HG03439 (cell line): ENCODE measurements around the gene PFKM.
"Not testable (repeated sequence)": the region's sequence is repeated elsewhere in the genome, so short reads cannot be mapped to it uniquely, and the experiment has no call there.

Source experiments
- ATAC-seq: cut with Tn5 transposase; IDR thresholded peaks from one replicate; pipeline ENCODE4 v1.9.1; 2021; ENCODE audit warnings: mild to moderate bottlenecking, moderate library complexity; ENCODE audit not compliant: unreplicated experiment

PFKM gene

DNA sequence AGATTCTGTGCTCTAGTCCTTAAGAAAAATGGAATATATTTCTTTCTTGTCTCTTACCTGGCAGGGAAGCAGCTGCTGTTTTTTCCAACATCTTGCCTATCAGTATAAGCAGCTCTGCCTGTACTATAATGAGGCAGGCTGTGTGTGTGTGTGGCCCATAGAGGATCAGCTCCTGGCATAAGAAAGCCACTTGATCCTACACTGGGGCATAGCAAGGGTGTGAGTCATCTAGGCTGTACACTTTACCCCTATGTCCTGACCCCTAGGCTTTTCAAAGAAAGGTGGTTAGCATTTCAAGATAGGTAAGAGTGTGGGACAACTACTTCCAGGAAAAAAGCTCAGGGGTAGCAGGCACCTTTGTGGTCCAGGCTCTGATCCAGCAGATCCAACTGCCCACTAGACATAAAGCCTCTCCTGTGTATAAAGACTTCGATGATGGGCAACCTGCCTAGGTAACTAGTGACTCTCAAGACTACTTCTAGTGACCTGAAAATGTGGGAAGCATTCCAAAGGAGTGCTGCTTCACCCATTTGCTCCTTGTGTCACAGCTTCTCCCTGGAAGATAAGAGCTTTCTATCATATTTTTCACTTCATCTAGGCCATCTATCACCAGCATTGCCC is 8.4 kb upstream of the PFKM start:
- ATAC-seq, result no peak

DNA sequence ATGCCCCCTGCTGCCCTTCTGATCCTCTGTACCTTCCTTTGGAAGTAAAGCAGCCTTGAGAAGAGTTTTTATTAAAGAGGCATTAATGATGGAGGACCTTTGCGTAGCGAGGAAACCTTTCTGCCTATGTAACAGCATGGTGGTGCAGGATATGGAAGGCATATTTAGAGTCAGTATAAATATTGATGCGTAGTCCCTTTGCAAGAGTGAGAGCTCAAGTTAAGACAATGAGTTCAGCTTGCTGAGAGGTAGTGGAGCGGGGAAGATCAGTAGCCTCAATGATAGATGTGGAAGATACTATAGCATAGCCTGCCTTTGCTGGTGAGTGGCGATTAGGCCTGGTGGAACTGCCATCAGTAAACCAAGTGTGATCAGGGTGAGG is 7.9 kb upstream of the PFKM start:
- not testable (repeated sequence) for ATAC-seq

DNA sequence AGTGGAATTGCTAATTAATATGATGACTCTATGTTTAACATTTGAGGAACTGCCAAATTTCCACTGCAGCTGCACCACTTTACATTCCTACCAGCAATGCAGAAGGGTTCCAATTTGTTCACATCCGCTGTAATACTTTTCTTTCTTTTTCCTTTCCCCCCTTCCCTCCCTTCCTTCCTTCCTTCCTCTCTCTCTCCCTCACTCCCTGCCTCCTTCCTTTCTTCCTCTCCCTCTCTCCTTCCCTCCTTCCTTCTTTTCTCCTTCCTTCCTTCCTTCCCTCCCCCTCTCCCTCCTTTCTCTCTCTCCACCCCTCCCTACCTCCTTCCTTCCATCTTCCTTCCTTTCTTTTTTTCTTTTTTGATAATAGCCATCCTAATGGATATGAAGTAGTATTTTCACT is 3.2 kb upstream of the PFKM start:
- no peak for ATAC-seq

DNA sequence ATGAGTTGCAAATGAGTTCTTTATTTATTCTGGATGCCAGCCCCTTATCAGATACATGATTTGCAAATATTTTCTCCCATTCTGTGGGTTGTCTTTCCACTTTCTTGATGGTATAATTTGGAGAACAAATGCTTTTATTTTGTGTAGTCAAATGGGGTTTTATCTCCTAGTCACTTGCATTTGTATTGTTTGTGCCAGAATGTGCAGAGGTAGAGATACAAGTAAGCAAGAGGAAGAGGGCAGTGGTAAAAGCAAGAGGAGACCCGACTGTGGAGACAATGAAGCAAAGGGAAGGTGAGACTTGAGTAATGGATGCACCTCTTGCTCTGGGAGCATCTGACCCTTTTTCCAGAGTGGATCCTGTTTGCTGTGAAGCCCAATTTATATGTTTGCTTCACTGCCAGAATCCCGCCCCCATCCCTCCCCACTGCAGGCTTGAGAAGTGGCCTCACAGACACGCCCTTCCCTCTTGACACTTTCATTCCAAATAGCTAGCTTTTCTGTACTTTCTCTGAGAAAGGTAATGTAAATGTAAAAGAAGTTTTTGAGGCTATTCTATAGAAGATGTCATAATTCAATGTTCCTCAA is 786 bp upstream of the PFKM start:
- ATAC-seq, result no peak

DNA sequence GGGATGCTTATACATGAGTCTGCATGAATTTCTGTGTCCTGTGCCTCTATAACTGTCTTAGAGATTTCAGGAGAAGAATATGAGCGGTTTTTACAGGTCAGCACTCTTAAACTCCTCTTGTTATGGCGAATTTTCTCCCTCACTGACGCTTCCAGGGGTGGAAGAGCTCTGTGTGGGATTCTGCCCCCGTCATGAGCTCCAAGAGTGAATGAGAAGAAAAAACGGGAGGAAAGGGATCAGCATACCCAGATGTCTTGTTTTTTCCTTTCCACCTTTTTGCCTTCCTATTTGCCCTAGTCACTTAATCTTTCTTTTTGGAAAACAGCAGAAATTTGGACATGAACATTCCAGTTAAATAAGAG is 651 bp downstream of the PFKM start:
- no peak for ATAC-seq

DNA sequence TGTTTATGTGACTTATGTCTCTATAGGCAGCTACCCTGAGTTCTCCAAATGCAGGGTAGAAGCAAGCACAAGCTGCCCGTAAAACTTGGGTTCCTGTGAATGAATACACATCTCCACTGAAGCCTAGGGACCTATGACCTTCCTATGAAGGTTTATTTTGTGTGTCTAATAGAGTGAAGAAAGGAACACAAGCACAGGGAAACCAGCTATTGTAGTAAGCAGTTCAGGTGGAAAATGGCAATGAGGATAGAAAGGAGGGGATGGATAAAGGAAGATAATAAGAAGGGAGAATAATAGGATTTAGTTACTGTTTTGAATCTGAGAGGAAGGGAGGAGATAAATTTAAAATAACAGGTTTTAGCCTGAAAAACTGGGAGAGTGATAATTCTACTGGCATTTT is 2.4 kb downstream of the PFKM start:
- no peak for ATAC-seq

DNA sequence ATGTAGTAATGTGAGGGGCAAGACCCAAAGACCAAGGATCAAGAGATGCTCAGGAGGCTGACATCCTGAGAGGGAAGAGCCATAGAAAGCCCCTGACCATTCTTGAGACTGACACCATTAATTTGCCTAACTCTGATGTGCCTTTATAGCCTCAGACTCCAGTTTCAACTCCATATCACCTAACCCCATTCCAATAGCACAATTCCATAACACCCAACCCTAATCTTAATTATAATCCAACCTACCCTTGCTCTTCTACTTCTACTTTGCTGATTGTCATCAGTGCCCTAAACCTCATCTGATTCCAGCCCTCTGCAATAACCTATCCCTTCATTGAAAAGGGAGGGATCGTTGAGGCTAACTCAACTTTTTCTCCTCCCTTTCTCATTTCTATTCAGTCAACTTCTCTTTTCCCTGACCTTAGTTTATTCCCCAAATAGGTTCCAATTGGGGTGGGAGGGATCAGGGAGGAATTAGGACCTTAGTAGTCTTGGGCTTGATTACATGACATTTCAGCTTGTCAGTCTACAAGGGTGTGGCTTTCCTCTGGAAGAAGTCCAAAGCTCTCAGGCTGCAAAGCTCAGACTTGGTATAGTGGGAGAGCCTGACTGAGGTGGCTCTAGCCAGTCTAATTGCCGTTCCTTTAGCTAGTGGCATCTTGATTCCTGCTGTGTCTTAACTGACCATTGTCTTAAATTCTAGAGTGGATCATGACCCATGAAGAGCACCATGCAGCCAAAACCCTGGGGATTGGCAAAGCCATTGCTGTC is 3.1 kb downstream of the PFKM start:
- ATAC-seq, result no peak

DNA sequence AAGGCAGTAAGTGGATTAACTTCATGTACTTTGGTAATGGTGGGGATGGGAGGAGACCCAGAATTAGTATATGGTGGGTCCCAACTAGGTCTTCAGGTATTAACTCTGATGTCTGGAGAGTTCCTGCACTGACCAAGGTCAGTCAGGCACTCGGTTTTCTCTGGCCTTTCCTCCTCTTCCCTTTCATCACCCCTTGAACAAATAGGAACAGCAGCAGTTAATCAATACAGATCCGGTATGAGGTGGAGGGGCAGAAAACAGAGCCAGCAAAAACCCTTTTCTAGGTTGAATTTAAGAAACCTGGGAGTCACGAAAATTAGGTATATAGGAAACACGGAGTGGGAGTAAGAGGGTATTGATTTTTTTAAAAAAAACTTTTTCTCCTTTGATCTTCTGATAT is 4.0 kb downstream of the PFKM start:
- no peak for ATAC-seq

DNA sequence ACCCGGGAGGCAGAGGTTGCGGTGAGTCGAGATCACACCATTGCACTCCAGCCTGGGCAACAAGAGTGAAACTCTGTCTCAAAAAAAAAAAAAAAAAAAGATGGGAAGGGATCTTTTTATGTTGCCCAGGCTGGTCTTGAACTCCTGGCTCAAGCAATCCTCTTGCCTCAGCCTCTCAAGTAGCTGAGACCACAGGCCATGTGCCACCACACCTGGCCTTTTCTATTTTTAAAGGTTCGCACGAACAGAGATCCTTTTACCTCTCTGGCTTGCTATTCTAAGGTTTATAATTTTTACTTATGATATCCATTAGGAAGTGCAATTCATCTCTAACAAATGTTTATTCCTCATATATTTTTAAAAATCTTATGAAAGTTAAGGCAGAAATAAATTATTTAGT is 6.4 kb downstream of the PFKM start:
- not testable (repeated sequence) for ATAC-seq

DNA sequence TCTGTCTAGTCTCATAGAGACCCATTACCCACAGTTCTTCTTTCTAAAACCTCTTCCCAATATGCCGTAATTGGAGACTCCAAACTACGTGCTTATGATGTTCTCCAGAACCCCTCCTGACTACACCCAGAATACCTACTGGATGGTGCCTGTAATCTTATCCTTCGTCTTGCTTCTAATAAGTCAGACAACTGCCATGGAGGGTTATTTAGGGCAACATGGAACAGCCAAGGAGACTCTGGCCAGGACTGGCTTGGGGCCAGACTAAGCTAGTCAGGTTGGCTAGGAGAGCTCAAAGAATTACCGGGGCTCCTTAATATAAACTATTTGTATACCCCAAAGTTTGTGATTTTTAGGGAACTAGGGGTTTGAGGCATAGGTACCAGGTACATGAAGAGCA is 6.8 kb downstream of the PFKM start:
- no peak for ATAC-seq

DNA sequence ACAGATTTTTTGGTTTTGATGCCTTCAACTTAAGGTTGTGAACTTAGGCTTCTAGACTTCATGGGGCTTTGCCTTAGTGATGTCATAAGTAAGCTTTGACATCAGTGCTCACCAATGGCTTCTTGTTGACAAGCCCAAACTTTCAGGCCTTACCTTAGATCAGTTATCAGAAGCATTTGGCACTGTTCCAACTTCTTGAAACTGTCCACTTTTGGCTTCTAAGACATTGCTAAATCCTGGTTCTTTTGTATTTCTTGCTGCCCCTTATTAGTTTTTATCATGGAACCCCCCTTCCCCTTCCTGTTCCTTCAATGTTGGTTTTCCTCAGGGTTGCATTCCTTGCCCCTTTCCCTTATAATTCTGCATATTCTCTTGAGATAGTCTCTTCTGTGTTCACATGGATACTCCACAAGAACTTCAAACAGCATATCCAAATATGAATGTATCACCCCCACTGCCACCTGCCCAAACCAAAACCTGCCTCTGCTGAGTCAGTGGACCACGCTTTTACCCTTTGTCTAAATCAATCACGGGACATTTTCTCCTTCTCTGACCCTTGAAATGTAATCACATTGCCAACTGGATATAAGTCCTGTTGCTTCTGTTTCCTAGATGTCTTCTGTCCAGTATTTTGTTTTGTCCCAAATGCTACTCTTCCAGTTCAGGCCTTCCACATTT is 7.9 kb downstream of the PFKM start:
- ATAC-seq, result no peak

DNA sequence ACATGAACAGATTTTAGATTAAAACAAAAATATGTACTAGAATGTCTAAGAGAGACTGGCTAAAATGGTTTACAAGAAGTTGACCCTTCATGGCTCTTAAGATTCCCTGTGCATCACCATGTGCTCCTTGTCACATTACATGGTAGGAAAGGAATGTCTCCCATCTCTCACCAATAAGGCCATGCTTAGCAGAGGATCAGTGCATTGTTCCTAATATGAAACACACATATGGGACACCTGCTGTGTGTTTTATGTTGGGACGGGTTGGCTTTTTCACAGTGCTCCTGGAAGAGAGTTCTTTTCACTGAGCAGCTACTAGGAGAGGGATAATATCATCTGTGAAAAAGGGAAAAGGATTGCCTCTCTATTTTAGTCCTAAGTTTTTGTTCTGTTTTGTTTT is 9.6 kb downstream of the PFKM start:
- ATAC-seq, result no peak

DNA sequence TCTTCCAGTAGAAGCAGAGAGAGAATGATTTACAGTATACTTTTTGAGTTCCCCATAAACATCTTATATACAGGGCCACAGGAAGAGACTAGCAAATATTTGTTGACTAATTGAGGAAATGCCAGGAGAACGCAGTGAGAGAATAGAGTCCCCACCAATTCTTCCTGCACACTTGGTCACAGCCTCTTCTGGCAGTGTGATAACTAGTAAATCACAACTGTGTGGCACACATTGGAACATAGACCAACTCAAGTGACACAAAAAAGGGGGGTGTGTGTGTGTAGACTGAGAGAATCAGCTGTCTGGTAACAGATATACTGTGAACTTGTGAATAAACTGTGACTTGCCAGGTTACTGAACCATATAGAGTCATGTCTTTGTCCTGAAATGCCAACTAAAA is 10.2 kb downstream of the PFKM start:
- ATAC-seq, result no peak

DNA sequence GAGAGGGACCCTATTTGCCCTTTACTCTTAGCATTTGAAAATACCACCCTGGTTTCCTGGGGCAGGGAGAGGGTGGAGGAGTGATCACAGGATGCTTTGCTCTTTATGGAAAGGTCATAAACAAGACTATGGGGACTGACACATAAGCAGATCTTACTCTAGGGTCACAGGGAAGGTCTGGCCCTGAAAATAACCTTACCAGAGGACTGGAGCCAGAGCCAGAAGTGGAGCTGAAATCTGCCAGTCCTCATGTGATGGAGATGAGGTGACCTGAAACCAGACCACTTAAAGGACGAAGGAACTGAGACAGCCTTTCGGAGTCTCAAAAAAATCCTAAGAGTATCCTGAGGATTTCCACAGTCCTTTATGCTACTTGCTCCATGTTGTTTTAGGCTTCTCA is 12.4 kb downstream of the PFKM start:
- no peak for ATAC-seq

DNA sequence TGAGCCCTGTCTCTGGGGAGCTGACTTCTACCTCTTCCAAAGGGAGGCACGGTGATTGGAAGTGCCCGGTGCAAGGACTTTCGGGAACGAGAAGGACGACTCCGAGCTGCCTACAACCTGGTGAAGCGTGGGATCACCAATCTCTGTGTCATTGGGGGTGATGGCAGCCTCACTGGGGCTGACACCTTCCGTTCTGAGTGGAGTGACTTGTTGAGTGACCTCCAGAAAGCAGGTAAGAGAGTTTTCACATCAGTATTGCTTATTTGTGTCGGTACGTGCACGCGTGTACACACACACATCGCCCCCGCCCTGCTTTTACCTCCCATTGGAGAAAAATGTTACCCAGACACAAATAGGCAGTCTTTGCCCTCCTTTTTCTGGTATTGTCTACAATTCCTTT is 13.7 kb downstream of the PFKM start:
- ATAC-seq, result no peak

DNA sequence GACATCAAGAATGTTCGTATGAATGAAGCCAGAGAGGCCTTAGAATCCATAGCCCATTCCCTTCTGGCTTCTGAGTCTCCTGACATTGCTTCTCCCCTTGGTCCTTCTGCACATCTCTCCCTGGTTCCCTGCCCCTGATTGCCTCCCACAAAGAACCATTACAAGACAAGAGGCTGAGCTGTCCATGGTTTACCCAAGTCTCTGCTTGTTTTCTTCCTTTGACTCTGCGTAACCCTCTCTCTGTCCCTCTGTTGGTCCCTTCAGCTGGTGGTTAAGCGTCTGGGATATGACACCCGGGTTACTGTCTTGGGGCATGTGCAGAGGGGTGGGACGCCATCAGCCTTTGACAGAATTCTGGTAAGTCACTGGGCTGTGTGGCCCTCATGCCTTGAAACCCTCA is 15.9 kb downstream of the PFKM start:
- no peak for ATAC-seq

DNA sequence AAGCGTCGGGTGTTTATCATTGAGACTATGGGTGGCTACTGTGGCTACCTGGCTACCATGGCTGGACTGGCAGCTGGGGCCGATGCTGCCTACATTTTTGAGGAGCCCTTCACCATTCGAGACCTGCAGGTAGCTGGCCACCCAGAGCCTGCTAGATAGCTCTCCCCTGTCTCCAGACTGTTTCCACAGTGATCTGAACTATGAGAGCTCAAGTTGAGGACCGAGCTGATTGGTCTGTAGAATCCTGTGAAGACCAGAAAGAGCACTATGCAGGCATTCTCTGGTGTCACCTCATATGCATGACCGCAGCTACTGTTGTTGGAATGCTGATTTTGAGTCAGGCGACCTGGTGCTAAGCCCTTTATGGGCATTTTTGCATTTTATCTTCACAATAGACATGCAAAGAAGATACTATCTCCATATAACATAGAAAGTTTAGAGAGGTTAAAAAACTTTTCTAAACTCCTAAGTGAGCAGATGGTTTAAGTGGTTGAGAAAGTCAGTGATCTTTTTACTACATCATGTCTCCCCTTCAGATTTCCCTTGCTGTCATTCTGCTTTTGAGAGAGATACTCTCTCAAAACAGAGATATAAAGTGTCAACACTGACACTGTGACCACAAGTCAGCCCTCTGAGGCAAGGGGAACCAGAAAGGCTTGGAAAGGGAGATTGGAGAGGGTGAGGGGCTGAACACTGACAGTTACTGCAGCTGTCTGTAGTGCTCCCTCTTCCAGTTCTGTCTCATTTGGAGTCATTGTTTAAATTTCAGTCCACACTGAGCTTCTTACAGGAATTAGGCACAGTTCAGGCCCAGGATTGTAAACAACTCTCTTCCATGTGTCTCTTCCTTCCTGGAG is 23.9 kb downstream of the PFKM start:
- ATAC-seq, result no peak

DNA sequence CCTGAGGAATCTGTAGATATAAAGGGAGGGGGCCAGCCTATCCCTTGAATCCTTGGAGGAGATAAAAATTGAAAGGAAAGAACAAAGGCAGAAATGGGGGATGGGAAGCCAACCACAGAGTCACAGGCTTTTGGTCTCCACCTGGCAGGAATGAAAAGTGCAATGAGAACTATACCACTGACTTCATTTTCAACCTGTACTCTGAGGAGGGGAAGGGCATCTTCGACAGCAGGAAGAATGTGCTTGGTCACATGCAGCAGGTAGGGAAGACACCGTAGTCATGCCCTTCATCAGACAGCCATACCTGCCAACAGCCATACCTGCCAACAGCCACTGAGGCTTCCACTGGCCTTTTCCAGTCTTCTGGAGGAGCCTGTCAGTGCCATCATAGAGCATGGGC is 24.7 kb downstream of the PFKM start:
- ATAC-seq, result no peak

DNA sequence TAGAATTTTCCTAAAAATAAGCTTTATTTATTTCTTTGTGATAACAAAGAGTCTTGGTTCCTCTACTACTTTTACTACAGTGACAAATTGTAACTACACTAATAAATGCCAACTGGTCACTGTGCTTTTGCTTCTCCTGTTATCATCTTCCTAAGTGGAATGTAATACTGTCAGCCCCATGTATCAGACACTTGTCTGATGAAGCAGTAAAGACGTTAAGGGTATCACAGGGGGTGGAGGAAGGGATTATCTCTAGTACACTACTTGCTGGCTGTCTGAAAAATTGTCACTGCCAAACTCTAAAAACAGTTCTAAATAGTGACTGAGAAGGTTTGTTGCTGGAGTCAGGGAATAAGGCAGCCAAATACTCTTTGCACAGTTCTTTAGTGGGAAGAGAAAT is 26.8 kb downstream of the PFKM start:
- no peak for ATAC-seq

DNA sequence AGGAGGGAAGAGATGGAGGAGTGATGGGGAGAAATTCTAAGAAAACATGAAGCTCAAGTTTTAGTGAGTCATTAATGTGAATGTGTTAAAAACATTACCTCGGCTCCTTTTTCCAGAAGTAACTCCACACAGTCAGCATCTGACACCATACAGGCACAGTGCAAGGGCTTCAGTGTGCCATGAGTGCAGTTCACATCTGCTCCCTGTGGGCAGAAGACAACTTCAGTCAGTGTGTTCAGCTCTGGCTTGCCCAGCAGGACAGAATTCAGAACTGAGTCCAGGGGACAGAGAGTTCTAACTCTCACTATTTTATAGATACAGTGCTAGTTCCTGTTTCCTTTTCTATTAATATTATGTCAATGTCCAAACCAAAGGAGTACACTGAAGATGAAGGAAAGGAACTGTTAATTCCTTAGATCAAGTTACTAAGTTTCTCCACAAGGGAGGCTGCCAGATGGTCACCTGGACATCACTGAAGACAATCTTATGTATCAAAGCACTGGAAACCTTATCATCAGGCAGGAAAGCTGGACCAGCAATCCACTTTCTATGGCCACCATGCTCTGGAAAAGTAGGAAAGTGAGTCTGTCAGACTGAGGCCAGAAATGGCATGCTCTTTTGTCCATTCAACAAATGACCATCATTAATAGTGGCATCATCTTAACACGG is 32.1 kb downstream of the PFKM start:
- no peak for ATAC-seq

DNA sequence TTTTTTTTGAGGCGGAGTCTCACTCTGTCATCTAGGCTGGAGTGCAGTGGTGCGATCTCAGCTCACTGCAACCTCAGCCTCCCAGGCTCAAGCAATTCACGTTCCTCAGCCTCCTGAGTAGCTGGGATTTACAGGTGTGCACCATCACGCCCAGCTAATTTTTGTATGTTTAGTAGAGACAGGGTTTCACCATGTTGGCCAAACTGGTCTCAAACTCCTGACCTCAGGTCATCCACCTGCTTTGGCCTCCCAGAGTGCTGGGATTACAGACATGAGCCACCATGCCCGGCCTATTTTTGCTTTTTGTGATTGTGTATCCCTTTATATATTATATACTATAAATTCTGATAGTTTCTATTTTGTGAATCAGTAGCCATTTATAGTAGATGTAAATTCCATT is 36.6 kb downstream of the PFKM start:
- ATAC-seq, result not testable (repeated sequence)
